Sigmoid colon (tissue), 4 donors: Measurements from ENCODE around the gene UBE4A.

Source experiments
- POLR2AphosphoS5 ChIP-seq, 4 donors: sonication (generic); formaldehyde crosslinking; IDR thresholded peaks; one replicate each; pipeline ENCODE4 v1.6.1; 2017; ENCODE audit warnings: antibody characterized with exemption in 4 of 4
- TF ChIP-seq, protein P1 (sequence below), 4 experiments: fragments of 450-650 bp in 3 of 4; fragments of 200-600 bp in 1 of 4; IDR thresholded peaks; one replicate each; pipeline ENCODE4 v1.5.1; 2016 to 2019; ENCODE audit warnings: antibody characterized with exemption in 4 of 4, mild to moderate bottlenecking in 3 of 4, moderate library complexity in 2 of 4

- TF ChIP-seq, protein P1, sequence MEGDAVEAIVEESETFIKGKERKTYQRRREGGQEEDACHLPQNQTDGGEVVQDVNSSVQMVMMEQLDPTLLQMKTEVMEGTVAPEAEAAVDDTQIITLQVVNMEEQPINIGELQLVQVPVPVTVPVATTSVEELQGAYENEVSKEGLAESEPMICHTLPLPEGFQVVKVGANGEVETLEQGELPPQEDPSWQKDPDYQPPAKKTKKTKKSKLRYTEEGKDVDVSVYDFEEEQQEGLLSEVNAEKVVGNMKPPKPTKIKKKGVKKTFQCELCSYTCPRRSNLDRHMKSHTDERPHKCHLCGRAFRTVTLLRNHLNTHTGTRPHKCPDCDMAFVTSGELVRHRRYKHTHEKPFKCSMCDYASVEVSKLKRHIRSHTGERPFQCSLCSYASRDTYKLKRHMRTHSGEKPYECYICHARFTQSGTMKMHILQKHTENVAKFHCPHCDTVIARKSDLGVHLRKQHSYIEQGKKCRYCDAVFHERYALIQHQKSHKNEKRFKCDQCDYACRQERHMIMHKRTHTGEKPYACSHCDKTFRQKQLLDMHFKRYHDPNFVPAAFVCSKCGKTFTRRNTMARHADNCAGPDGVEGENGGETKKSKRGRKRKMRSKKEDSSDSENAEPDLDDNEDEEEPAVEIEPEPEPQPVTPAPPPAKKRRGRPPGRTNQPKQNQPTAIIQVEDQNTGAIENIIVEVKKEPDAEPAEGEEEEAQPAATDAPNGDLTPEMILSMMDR (IDR thresholded peaks at IDR 0.05), result no peak
- no peak for TF ChIP-seq POLR2AphosphoS5 (IDR thresholded peaks at IDR 0.05)
These were observed 37.9 kb upstream of the UBE4A start for GRCh38 chr11:118321386-118322082.
